HG03571 (cell line): Measurements from ENCODE around the gene HSPA2.

ENCODE experiments used
- ATAC-seq: cut with Tn5 transposase; IDR thresholded peaks from one replicate; pipeline ENCODE4 v1.9.1; 2021; ENCODE audit not compliant: unreplicated experiment

Gene HSPA2

GRCh38 chr14:64540208-64541202, at the start of gene HSPA2:
Gene HSPA2 (plus strand): TSS chr14:64540741. CDS start chr14:64540850, 109 bp downstream.
- peak; percentile 92 for ATAC-seq

GRCh38 chr14:64491637-64492036, 48.9 kb upstream of the HSPA2 start:
- no peak for ATAC-seq

- no peak for ATAC-seq
Measured at GRCh38 chr14:64493455-64493854, 47.1 kb upstream of the HSPA2 start.

- ATAC-seq, result no peak
Measured at GRCh38 chr14:64495252-64495651, 45.3 kb upstream of the HSPA2 start.

- no peak for ATAC-seq
Measured at GRCh38 chr14:64496764-64497163, 43.8 kb upstream of the HSPA2 start.

- no peak for ATAC-seq
Measured at GRCh38 chr14:64500088-64500487, 40.5 kb upstream of the HSPA2 start.

- no peak for ATAC-seq
Measured at GRCh38 chr14:64501411-64502171, 39.0 kb upstream of the HSPA2 start.

- no peak for ATAC-seq
Measured at GRCh38 chr14:64502456-64502855, 38.1 kb upstream of the HSPA2 start.

- ATAC-seq, result no peak
Measured at GRCh38 chr14:64502887-64503433, 37.6 kb upstream of the HSPA2 start.

GRCh38 chr14:64503434-64504309, 36.9 kb upstream of the HSPA2 start, which contains the start of gene ZBTB25:
Gene ZBTB25 (minus strand): TSS chr14:64503838. CDS start chr14:64490533, 13,305 bp downstream.
- peak; percentile 48 for ATAC-seq

- peak; percentile 27 for ATAC-seq
Measured at GRCh38 chr14:64504310-64504896, 36.1 kb upstream of the HSPA2 start, which contains the start of gene ZBTB1. Gene ZBTB1 (plus strand): TSS chr14:64504770. CDS start chr14:64521505, 16,735 bp downstream.

GRCh38 chr14:64504897-64505794, 35.4 kb upstream of the HSPA2 start:
- peak; percentile 20 for ATAC-seq

- no peak for ATAC-seq
Measured at GRCh38 chr14:64506721-64507120, 33.8 kb upstream of the HSPA2 start.

- no peak for ATAC-seq
Measured at GRCh38 chr14:64507376-64508156, 33.0 kb upstream of the HSPA2 start.

GRCh38 chr14:64508215-64508776, 32.2 kb upstream of the HSPA2 start:
- ATAC-seq, result no peak

GRCh38 chr14:64509036-64509435, 31.5 kb upstream of the HSPA2 start:
- no peak for ATAC-seq

GRCh38 chr14:64510825-64511671, 29.5 kb upstream of the HSPA2 start:
- ATAC-seq, result no peak
